ENCODE results near the gene AHNAK.
"Not testable (repeated sequence)": the region's sequence is repeated elsewhere in the genome, so short reads cannot be mapped to it uniquely, and the experiment has no call there.

The AHNAK gene

DNA sequence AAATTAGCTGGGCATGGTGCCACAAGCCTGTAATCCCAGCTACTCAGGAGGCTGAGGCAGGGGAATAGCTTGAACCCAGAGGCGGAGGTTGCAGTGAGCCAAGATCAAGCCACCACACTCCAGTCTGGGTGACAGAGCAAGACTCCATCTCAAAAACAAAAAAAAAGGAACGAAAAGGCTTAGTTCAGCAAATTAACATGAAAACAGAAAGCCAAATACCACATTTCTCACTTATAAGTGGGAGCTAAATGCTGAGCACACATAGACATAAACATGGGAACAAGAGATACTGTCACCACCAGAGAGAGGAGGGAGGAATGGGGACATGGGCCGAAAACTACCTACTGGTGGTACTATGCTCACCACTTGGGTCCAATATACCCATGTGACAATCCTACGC is 89.1 kb downstream of the AHNAK start:
- no peak for DNase-seq

- DNase-seq: no peak
Observed at GRCh38 chr11:62456630-62457029, 90.0 kb downstream of the AHNAK start.

DNA sequence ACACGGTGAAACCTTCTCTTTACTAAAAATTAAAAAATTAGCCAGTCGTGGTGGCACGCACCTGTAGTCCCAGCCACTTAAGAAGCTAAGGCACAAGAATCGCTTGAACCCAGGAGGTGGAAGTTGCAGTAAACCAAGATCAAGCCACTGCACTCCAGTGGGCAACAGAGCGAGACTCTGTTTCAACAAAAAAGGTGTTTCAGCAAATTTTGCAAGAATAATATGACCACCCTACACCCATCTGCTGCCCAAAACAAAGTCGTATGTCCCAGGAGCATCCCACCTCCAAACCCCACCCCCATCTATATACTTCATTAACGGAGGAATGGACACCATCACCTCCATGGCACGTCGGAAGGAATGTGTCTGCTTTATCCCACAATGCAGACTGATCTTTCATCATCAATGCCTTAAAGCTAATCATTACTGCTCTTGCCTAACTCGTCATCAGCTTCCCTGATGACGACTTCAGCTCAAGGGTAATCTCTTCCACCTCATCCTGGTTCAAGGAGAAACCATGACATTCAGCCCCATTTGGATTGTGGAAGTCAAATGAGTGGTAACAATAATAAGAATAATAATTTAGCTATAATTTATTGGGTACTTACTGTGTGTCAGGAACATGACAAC is 93.7 kb downstream of the AHNAK start:
- DNase-seq: no peak

DNA sequence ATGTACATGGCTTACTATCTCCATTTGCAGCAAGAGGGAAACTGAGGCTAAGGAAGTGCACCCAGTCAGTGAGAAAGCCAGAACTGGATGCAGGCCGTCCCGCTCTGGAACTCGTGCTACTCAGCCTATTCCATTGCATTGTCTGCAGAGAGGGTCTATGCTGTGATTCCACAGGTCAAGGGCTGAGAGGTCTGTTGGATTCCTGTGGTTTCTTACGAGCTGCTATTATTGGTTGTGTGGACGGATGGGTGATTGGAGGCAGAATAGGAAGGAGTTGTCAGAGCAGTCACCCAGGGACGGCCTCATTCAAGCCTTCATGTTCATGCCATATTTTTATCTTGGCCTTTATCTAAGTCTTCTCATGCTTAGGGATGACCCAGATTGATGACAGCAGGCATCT is 94.3 kb downstream of the AHNAK start:
- DNase-seq: no peak

DNA sequence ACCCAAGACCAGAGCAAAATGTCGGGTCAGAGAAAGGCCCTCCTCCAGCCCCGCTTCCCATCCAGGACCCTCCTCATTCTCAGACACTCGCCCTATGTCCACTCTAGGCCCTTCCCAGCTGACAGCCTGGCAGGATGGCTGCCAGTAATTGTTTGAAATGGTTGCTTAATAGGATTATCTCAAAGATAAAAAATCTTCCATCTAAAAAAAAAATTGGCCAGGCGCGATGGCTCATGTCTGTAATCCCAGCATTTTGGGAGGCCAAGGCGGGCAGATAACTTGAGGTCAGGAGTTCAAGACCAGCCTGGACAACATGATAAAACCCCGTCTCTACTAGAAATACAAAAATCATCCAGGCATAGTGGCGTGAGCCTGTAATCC is 95.4 kb downstream of the AHNAK start:
- no peak for DNase-seq

DNA sequence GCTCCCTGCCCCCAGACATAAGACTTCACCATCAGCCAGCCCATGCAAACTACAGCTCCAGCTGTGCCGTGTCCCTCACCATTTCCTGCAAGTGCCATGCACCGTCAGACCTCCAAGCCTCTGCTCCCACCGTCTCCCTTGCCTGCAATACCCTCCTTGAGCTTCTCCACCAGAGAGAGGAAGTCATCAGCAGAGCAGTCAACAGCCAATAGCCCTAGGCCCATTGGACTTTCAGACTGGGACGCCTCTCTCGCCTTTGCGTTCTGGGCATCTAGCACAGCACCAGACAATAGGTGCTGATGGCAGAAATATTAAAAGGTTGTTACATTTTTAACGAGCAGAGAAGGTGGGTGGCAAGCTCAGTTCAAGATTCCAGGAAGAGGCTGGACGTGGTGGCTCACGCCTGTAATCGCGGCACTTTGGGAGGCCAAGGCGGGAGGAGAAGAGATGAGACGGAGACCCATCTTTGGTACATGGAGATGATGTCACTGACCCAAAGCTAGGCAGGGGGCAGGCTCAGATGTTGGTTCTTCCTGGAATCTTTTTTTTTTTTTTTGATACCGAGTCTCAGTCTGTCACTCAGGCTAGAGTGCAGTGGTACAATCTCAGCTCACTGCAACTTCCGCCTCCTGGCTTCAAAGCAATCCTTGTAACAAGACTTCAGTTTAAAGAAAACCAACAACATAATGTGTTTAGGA is 95.9 kb downstream of the AHNAK start:
- DNase-seq: no peak

- DNase-seq: not testable (repeated sequence)
Observed at GRCh38 chr11:62449912-62450311, 96.7 kb downstream of the AHNAK start.

DNA sequence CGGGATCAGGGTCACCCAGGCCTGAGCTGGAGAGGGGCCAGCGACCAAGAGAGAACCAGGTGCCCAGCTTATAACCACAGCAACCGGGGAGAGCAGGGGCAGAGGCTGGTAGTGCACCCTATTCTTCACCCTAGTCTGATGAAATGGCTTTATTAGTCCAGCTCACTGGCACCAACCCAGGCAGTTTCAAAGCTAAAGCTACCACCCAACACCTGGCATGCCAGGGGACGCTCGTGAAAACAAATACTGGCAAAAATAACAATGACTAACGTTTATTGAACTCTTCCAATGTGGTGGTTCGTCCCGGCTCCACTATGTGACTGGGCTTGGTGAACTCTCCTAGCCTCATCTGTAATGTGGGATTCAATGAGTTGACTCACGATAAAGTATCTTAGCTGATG is 97.2 kb downstream of the AHNAK start:
- DNase-seq: no peak

DNA sequence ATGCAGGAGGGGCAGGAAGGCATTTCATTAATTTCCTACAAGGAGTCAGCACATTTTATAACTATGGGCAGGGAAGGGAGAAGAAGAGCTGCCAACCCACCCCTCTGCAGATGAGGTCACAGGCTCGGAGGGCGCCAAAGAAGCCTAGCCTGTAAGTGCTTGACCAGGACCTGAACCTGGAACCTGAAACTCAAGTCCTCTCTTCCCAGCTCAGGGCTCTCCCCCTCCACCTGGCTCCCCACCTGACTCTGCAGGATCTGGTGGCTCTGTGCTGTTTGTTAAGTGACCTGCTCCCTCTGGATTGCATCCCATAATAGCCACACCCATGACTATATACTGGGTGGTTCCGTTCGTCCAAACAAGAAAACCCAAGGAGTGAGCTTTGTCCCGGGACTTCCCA is 100.5 kb downstream of the AHNAK start:
- DNase-seq: no peak

DNA sequence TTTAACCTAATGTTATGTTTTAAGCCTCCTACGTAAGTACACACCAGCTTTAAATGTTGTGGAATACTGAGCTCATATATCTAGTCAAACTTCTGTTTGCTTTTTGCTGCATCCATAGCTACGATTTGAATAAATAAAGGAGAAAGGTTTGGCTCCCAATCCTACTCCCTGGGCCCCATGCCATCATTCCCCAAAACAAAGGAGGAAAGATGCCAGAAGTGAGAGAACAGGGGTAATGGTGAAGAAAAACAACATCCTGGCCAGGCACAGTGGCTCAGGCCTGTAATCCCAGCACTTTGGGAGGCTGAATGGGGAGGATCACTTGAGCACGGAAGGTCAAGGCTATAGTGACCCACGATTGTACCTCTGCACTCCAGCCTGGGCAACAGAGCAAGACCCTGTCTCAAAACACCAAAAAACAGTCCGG is 101.3 kb downstream of the AHNAK start:
- no peak for DNase-seq

DNA sequence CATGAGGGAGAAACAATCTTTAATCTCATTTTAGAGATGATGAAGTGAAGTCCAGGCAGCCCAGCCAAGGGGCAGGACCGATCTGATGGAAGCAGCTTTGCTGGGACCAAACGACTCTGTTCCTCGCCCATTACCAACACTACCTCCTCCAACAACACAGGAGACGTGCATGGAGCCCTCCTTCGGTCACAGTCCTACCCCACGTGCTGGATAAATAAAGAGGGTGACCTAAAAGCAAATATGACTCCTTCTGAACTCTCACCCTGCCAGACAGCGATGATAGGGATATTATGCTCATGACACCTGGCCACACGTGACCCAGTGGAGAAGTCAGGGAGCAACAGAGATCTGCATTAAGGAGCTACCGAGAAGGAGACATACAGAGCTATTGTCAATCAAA is 101.8 kb downstream of the AHNAK start:
- no peak for DNase-seq

DNA sequence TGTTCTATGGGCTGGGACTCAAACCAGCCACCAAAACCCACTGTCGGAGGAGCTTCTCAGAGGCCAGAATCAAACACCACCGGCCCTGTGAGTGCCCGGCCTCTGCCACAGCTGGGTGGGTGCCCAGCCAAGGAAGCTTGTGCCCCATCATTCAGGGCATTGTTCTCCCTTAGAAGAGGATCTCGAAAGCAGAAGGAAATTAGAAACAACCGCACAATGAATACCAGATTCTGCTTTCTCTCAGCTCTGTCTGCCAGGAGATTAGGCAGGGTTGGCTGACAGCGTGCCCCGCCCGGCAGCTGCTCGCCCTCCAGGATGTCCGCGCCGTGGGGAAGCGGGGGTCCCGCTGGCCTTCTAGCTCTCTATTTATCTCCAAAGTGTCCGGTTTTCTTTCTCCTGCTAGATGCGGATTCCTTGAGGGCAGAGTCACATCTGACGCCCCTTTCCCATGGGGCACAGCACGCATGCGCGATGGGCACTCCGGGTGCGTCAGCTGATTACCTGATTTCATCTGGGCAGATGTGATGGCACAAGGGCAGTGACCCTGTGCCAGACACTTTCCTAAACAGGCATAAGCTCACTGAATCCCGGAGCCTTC is 102.3 kb downstream of the AHNAK start:
- DNase-seq: no peak

DNA sequence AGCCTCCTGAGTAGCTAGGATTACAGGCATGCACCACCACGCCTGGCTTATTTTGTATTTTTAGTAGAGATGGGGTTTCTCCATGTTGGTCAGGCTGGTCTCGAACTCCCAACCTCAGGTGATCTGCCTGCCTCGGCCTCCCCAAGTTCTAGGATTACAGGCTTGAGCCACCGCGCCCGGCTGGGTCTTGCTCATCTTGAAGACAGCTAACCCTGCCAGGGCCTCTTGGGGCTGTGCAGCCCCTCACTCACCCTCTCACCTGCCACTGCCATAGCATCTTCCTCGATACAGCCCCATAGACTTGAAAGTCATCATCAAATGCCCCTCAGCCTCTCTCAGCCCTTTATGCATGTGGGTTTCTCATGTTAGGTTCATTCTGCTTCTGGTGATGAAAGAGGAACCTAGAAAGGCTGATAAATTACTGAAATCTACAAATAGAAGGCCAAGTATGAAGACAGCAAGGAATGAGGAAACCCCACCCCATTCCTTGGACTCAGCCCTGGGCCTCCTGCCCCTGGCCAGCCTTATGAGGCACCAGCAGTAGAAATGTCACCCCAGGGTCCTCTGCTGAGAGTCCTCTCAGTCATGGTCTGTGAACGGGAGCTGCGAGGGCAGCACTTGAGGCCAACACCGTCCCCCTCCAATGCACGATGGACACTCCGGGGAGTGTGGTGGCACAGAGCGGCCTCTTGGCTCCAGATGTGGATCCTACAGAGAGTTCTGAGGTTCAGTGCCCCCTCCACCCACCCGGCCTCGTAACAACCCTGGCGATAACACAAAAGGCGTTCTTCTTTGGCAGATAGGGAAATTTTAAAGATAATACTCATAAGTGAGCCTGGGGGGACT is 103.0 kb downstream of the AHNAK start:
- DNase-seq: no peak

- no peak for DNase-seq
Observed at GRCh38 chr11:62439785-62440602, 106.6 kb downstream of the AHNAK start.

- no peak for DNase-seq
Observed at GRCh38 chr11:62438641-62439040, 108.0 kb downstream of the AHNAK start.

DNA sequence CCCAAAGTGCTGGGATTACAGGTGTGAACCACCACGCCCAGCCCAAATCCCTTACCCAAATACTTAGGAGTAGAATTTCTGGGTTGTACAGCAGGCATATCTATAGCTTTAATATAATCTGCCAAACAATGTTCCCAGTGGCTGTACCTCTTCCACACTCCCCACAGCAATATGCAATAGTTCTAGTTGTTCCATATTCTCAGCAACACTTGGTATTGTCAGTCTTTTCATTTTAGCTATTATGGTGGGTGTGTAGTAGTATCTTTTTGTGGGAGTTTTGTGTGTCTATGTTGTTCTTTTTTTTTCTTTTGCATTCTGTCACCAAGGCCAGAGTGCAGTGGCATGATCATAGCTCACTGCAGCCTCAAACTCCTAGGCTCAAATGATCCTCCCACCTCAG is 109.0 kb downstream of the AHNAK start:
- no peak for DNase-seq

- no peak for DNase-seq
Observed at GRCh38 chr11:62435846-62436660, 110.6 kb downstream of the AHNAK start.

DNA sequence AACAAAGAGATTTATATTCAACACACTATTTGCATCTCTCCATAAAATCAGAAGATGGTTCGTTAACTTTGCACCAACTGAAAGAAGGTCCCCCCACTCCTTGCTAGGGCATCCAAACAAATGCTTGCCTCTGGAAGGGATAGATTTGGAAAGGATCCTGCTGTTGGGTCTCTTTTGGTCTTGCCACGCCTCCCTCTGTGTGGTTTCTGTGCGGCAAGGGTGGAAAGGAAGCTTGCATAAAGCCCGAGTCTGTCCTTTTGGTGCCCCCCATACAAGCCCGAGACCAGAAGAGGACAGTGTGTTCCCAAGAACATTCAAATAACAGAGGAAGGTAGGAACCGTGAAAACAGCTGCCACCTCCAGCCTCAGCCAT is 112.7 kb downstream of the AHNAK start:
- DNase-seq: no peak

GRCh38 chr11:62433141-62433903 is 113.3 kb downstream of the AHNAK start:
- no peak for DNase-seq

GRCh38 chr11:62432695-62433094 is 113.9 kb downstream of the AHNAK start:
- no peak for DNase-seq
